Central memory CD8-positive, alpha-beta T cell (primary cell): ENCODE measurements around the gene SPINK14.

Experiments used
- ATAC-seq: fragments of 150-1000 bp; cut with Tn5 transposase; replicated peaks from 2 replicates; pipeline ENCODE4 v1.10.0; 2022; ENCODE audit warnings: mild to moderate bottlenecking, moderate FRiP score, moderate number of reproducible peaks; ENCODE audit not compliant: poor library complexity, severe bottlenecking; ENCODE audit errors: extremely low read depth
- DNase-seq, 2 donors: peaks; one replicate each; pipeline ENCODE4 v3.0.0; 2021; ENCODE audit warnings: low spot score in 2 of 2
- H3K27ac Mint-ChIP-seq: one replicate; pipeline ENCODE4 v1.8.0; 2022; ENCODE audit warnings: low read depth, mild to moderate bottlenecking, moderate library complexity, mixed read lengths
- H3K27me3 Mint-ChIP-seq: one replicate; pipeline ENCODE4 v1.8.0; 2022; ENCODE audit warnings: mixed read lengths
- H3K36me3 Mint-ChIP-seq: one replicate; pipeline ENCODE4 v1.8.0; 2022; ENCODE audit warnings: mild to moderate bottlenecking, moderate library complexity, mixed read lengths; ENCODE audit not compliant: insufficient read depth
- H3K4me1 Mint-ChIP-seq: one replicate; pipeline ENCODE4 v1.8.0; 2022; ENCODE audit warnings: mixed read lengths
- H3K4me3 Mint-ChIP-seq: one replicate; pipeline ENCODE4 v1.8.0; 2022; ENCODE audit warnings: mild to moderate bottlenecking, moderate library complexity, mixed read lengths
- H3K9me3 Mint-ChIP-seq: one replicate; pipeline ENCODE4 v1.8.0; 2022; ENCODE audit warnings: mixed read lengths

Gene SPINK14

GRCh38 chr5:148205865-148206264 is 37.5 kb downstream of the SPINK14 start:
- H3K27me3 Mint-ChIP-seq = peaks cover 9% of the 10 kb centered on the region
- no peaks in the 10 kb centered on the region for H3K4me1 Mint-ChIP-seq
- H3K36me3 Mint-ChIP-seq = no peaks in the 10 kb centered on the region
- ATAC-seq = no peak
- no peak overlapping the region for H3K27ac Mint-ChIP-seq
- H3K4me3 Mint-ChIP-seq = no peak overlapping the region
- no peaks in the 10 kb centered on the region for H3K9me3 Mint-ChIP-seq
- DNase-seq = no peak

- H3K4me3 Mint-ChIP-seq = no peak overlapping the region
- H3K4me1 Mint-ChIP-seq = no peaks in the 10 kb centered on the region
- H3K9me3 Mint-ChIP-seq = no peaks in the 10 kb centered on the region
- DNase-seq = no peak
- no peak overlapping the region for H3K27ac Mint-ChIP-seq
- peaks cover 9% of the 10 kb centered on the region for H3K27me3 Mint-ChIP-seq
- ATAC-seq = no peak
- H3K36me3 Mint-ChIP-seq = no peaks in the 10 kb centered on the region
Observed at GRCh38 chr5:148206620-148207019, 38.3 kb downstream of the SPINK14 start.

- ATAC-seq (no peak), DNase-seq (no peak)
- Mint-ChIP-seq H3K27me3 (peaks cover 9% of the 10 kb centered on the region), H3K36me3 (no peaks in the 10 kb centered on the region), H3K9me3 (no peaks in the 10 kb centered on the region), H3K4me1 (no peaks in the 10 kb centered on the region), H3K4me3 (no peak overlapping the region), H3K27ac (no peak overlapping the region)
Observed at GRCh38 chr5:148208226-148208625, 39.9 kb downstream of the SPINK14 start.

GRCh38 chr5:148209151-148209770 is 40.9 kb downstream of the SPINK14 start:
- no peaks in the 10 kb centered on the region for H3K4me1 Mint-ChIP-seq
- no peak for ATAC-seq
- no peak overlapping the region for H3K27ac Mint-ChIP-seq
- H3K9me3 Mint-ChIP-seq = no peaks in the 10 kb centered on the region
- peaks cover 9% of the 10 kb centered on the region for H3K27me3 Mint-ChIP-seq
- no peak overlapping the region for H3K4me3 Mint-ChIP-seq
- no peak for DNase-seq
- no peaks in the 10 kb centered on the region for H3K36me3 Mint-ChIP-seq

DNA sequence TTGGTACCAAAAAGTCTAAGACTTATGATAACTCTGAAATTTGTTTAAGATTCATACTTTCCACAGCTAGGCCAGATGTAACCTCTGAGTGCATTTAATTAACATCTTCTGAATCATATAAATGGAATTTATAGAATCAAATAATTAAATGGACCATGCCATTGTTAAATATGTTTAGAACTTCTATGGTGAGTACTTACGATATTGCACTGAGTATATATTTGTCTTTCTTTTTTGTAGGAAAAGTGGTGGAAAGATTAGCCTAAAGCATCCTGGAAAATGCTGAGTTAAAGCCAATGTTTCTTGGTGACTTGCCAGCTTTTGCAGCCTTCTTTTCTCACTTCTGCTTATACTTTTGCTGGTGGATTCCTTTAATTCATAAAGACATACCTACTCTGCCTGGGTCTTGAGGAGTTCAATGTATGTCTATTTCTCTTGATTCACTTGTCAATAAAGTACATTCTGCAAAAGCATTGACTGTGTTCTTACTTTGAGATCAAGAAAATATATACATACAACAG is 46.4 kb downstream of the SPINK14 start:
- H3K27ac Mint-ChIP-seq = no peak overlapping the region

GRCh38 chr5:148221508-148221907 is 53.2 kb downstream of the SPINK14 start:
- no peak for ATAC-seq
- no peak overlapping the region for H3K27ac Mint-ChIP-seq
- no peaks in the 10 kb centered on the region for H3K36me3 Mint-ChIP-seq
- H3K27me3 Mint-ChIP-seq = peaks cover 33% of the 10 kb centered on the region
- no peak overlapping the region for H3K4me3 Mint-ChIP-seq
- DNase-seq = no peak
- no peaks in the 10 kb centered on the region for H3K9me3 Mint-ChIP-seq
- no peaks in the 10 kb centered on the region for H3K4me1 Mint-ChIP-seq

More for the DNA sequence above, 46.4 kb downstream of the SPINK14 start:
- Mint-ChIP-seq H3K4me3 (no peak overlapping the region), H3K27me3 (no peaks in the 10 kb centered on the region), H3K36me3 (no peaks in the 10 kb centered on the region), H3K4me1 (no peaks in the 10 kb centered on the region), H3K9me3 (no peaks in the 10 kb centered on the region)
- DNase-seq (no peak), ATAC-seq (no peak)

DNA sequence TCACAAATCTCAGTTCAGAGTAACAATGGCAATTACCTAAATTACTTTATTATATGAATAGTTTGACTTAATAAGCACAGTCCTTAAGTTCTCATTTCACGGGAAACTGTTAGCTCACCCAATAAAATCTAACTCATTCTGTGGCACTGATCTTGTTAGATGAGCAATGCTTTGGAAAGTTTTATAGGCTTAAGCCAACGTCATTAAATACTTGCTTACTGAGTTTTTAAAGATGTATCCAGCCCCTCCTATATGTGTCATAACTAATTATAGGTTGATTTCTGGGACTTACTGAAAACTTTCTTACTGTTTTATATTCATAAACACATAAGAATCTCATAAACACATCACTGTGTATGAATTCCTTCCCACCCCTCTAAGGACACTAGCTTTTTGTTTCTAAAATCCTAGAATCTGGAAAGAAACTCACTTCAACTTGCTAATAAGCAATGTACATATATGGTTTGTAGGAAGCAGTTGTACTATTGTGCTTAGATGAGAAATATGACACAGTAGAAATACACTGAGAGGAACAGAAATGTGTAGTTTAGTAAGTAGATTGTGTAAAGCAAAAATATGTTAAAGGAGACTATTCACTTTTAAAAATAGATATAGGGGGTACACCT is 55.9 kb downstream of the SPINK14 start:
- no peak overlapping the region for H3K4me3 Mint-ChIP-seq
- H3K27me3 Mint-ChIP-seq = peaks cover 38% of the 10 kb centered on the region
- H3K9me3 Mint-ChIP-seq = no peaks in the 10 kb centered on the region
- H3K27ac Mint-ChIP-seq = no peak overlapping the region
- ATAC-seq (no peak), DNase-seq (no peak)
- H3K4me1 Mint-ChIP-seq = no peaks in the 10 kb centered on the region
- H3K36me3 Mint-ChIP-seq = no peaks in the 10 kb centered on the region
